HG03159 (cell line): ENCODE data around the gene SPAG16.

Experiments
- ATAC-seq: cut with Tn5 transposase; IDR thresholded peaks from one replicate; pipeline ENCODE4 v1.9.1; 2021; ENCODE audit warnings: mild to moderate bottlenecking, moderate library complexity; ENCODE audit not compliant: unreplicated experiment

SPAG16 gene

GRCh38 chr2:213537579-213537978 lies 253.3 kb downstream of the SPAG16 start:
- peak; percentile 64 for ATAC-seq

GRCh38 chr2:213544940-213545339 lies 260.7 kb downstream of the SPAG16 start:
- ATAC-seq: no peak

- peak; percentile 56 for ATAC-seq
Measured at GRCh38 chr2:213545481-213545880, 261.2 kb downstream of the SPAG16 start.

GRCh38 chr2:213545964-213546475 lies 261.8 kb downstream of the SPAG16 start:
- ATAC-seq: no peak

GRCh38 chr2:213551526-213551925 lies 267.3 kb downstream of the SPAG16 start:
- no peak for ATAC-seq

GRCh38 chr2:213559053-213559452 lies 274.8 kb downstream of the SPAG16 start:
- ATAC-seq: no peak

- ATAC-seq: no peak
Measured at GRCh38 chr2:213561759-213562158, 277.5 kb downstream of the SPAG16 start.

- ATAC-seq: no peak
Measured at GRCh38 chr2:213562539-213563180, 278.4 kb downstream of the SPAG16 start.

GRCh38 chr2:213566846-213567245 lies 282.6 kb downstream of the SPAG16 start:
- ATAC-seq: no peak

- no peak for ATAC-seq
Measured at GRCh38 chr2:213609570-213610170, 325.4 kb downstream of the SPAG16 start.

- peak; percentile 46 for ATAC-seq
Measured at GRCh38 chr2:213627054-213627710, 342.9 kb downstream of the SPAG16 start.

GRCh38 chr2:213627835-213628460 lies 343.7 kb downstream of the SPAG16 start:
- peak; percentile 52 for ATAC-seq

- ATAC-seq: no peak
Measured at GRCh38 chr2:213640738-213641425, 356.6 kb downstream of the SPAG16 start.

- ATAC-seq: no peak
Measured at GRCh38 chr2:213644926-213645325, 360.7 kb downstream of the SPAG16 start.

GRCh38 chr2:213649176-213649575 lies 364.9 kb downstream of the SPAG16 start:
- no peak for ATAC-seq

GRCh38 chr2:213664817-213665216 lies 380.6 kb downstream of the SPAG16 start:
- ATAC-seq: no peak

- ATAC-seq: no peak
Measured at GRCh38 chr2:213669657-213670056, 385.4 kb downstream of the SPAG16 start.

- ATAC-seq: no peak
Measured at GRCh38 chr2:213678437-213679218, 394.4 kb downstream of the SPAG16 start.

GRCh38 chr2:213679894-213680293 lies 395.6 kb downstream of the SPAG16 start:
- no peak for ATAC-seq

GRCh38 chr2:213682276-213682675 lies 398.0 kb downstream of the SPAG16 start:
- ATAC-seq: no peak
